Nephron progenitor cell (in vitro differentiated cells): ENCODE measurements around the gene RAP1GAP2.

Experiments used
- DNase-seq: peaks from one replicate; pipeline ENCODE4 v3.0.0; 2021
- H3K27ac Mint-ChIP-seq: 2 replicates; pipeline ENCODE4 v1.8.0; 2021; ENCODE audit warnings: mild to moderate bottlenecking, moderate library complexity, mixed read lengths
- H3K27me3 Mint-ChIP-seq: 2 replicates; pipeline ENCODE4 v1.8.0; 2021; ENCODE audit warnings: mild to moderate bottlenecking, low read depth, mixed read lengths; ENCODE audit not compliant: poor library complexity
- H3K36me3 Mint-ChIP-seq: 2 replicates; pipeline ENCODE4 v1.8.0; 2021; ENCODE audit warnings: low read depth, mixed read lengths
- H3K4me1 Mint-ChIP-seq: 2 replicates; pipeline ENCODE4 v1.8.0; 2021; ENCODE audit warnings: mixed read lengths
- H3K4me3 Mint-ChIP-seq: 2 replicates; pipeline ENCODE4 v1.8.0; 2021; ENCODE audit warnings: mild to moderate bottlenecking, moderate library complexity, mixed read lengths
- H3K9me3 Mint-ChIP-seq: 2 replicates; pipeline ENCODE4 v1.8.0; 2021; ENCODE audit warnings: mild to moderate bottlenecking, moderate library complexity, mixed read lengths
- CTCF ChIP-seq: fragments of 200-600 bp; sonication (generic); IDR thresholded peaks from 2 replicates; pipeline ENCODE4 v1.5.0; 2021; ENCODE audit warnings: antibody characterized with exemption

Gene RAP1GAP2

GRCh38 chr17:2798188-2798587 is 1.9 kb downstream of the RAP1GAP2 start:
- no peaks in the 10 kb centered on the region for H3K36me3 Mint-ChIP-seq
- no peak overlapping the region for H3K4me3 Mint-ChIP-seq
- no peaks in the 10 kb centered on the region for H3K9me3 Mint-ChIP-seq
- no peak overlapping the region for H3K27ac Mint-ChIP-seq
- H3K27me3 Mint-ChIP-seq = peaks cover 27% of the 10 kb centered on the region
- no peak for TF ChIP-seq CTCF
- peaks cover 30% of the 10 kb centered on the region for H3K4me1 Mint-ChIP-seq
- DNase-seq = no peak

DNA sequence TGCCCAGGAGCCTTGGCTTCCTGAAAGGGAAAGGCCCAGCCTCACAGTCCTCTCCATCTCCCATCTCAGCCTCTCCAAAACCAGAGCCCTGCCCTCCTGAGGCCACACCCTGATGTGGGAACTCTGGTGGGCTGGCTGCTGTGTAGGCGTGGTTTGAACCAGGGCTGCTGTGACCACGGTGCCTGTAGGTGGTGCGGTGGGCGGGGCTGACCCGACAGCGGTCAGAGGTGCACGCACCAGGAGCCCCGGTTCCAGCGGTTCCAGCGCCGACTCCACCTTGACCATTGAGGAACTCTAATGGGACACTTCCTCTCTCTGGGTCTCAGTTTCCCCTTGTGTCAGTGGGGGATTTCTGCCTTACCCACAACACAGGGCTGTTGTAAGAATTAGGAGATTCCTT is 2.4 kb downstream of the RAP1GAP2 start:
- TF ChIP-seq CTCF = no peak
- Mint-ChIP-seq H3K4me3 (no peak overlapping the region), H3K9me3 (no peaks in the 10 kb centered on the region), H3K36me3 (no peaks in the 10 kb centered on the region), H3K27me3 (peaks cover 29% of the 10 kb centered on the region), H3K27ac (peak overlapping the region; percentile 94), H3K4me1 (peaks cover 30% of the 10 kb centered on the region)
- peak; percentile 40 for DNase-seq

DNA sequence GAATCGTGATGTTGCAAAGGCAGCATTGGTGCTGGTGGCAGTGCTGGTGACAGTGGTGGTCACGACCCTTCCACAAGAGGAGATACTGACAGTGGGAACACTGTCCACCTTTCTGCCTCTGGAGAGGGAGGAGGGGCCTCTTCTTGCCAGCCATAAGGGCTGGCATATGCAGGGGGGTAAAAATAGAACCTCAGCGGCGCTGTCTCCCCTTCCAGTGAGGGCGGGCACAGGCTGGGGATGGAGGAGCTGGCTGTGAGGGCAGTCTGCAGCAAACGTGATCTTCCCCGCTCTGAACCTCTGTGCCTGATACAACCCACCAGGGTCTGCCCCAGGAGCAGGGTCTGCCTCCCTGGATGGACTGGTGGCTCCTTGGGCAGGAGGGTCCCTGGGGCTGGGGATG is 3.4 kb downstream of the RAP1GAP2 start:
- no peaks in the 10 kb centered on the region for H3K36me3 Mint-ChIP-seq
- no peak for DNase-seq
- H3K4me1 Mint-ChIP-seq = peaks cover 25% of the 10 kb centered on the region
- TF ChIP-seq CTCF = no peak
- H3K27ac Mint-ChIP-seq = no peak overlapping the region
- peaks cover 28% of the 10 kb centered on the region for H3K27me3 Mint-ChIP-seq
- H3K9me3 Mint-ChIP-seq = no peaks in the 10 kb centered on the region
- H3K4me3 Mint-ChIP-seq = no peak overlapping the region

- H3K36me3 Mint-ChIP-seq = no peaks in the 10 kb centered on the region
- no peak for TF ChIP-seq CTCF
- no peak overlapping the region for H3K4me3 Mint-ChIP-seq
- H3K27ac Mint-ChIP-seq = no peak overlapping the region
- no peaks in the 10 kb centered on the region for H3K9me3 Mint-ChIP-seq
- peaks cover 26% of the 10 kb centered on the region for H3K27me3 Mint-ChIP-seq
- no peak for DNase-seq
- H3K4me1 Mint-ChIP-seq = peaks cover 25% of the 10 kb centered on the region
Observed at GRCh38 chr17:2800367-2800766, 4.1 kb downstream of the RAP1GAP2 start.

- H3K4me1 Mint-ChIP-seq = peaks cover 22% of the 10 kb centered on the region
- H3K27me3 Mint-ChIP-seq = peaks cover 28% of the 10 kb centered on the region
- TF ChIP-seq CTCF = no peak
- no peak overlapping the region for H3K27ac Mint-ChIP-seq
- H3K9me3 Mint-ChIP-seq = no peaks in the 10 kb centered on the region
- DNase-seq = no peak
- no peak overlapping the region for H3K4me3 Mint-ChIP-seq
- H3K36me3 Mint-ChIP-seq = no peaks in the 10 kb centered on the region
Observed at GRCh38 chr17:2801841-2802240, 5.6 kb downstream of the RAP1GAP2 start.

GRCh38 chr17:2802574-2802973 is 6.3 kb downstream of the RAP1GAP2 start:
- peaks cover 25% of the 10 kb centered on the region for H3K4me1 Mint-ChIP-seq
- no peaks in the 10 kb centered on the region for H3K9me3 Mint-ChIP-seq
- peaks cover 28% of the 10 kb centered on the region for H3K27me3 Mint-ChIP-seq
- TF ChIP-seq CTCF = no peak
- H3K4me3 Mint-ChIP-seq = no peak overlapping the region
- no peak for DNase-seq
- no peaks in the 10 kb centered on the region for H3K36me3 Mint-ChIP-seq
- H3K27ac Mint-ChIP-seq = no peak overlapping the region
